Kidney (tissue), 14 donors: Measurements from ENCODE around the gene PDE8A. TPM values are rescaled to one million over a fixed set of nuclear protein-coding genes. Genes with fewer than 3 reads are reported as not detected.

ENCODE experiments used
- DNase-seq, 5 donors: peaks; one replicate each; pipeline ENCODE4 v3.0.0-alpha.2; 2013 to 2020
- FAIRE-seq: peaks from 2 replicates; lab custom pipeline; 2012; peaks lifted over from hg19 to GRCh38; lab: Jason Lieb, UNC
- H3K27ac ChIP-seq, 2 donors: one replicate each; pipeline ENCODE4 v1.7.0; 2013; ENCODE audit warnings: low read depth in 2 of 2, low read length in 2 of 2, inconsistent platforms in 1 of 2
- H3K27me3 ChIP-seq: one replicate; pipeline ENCODE4 v1.7.1; 2013; ENCODE audit warnings: low read length, inconsistent platforms; ENCODE audit not compliant: control insufficient read depth, insufficient read depth
- H3K36me3 ChIP-seq, 3 donors: one replicate each; pipeline versions ENCODE4 v1.7.0 to v1.7.1; 2013; ENCODE audit warnings: low read length in 3 of 3, control low read depth in 1 of 3, inconsistent platforms in 1 of 3; ENCODE audit not compliant: insufficient read depth in 3 of 3, control insufficient read depth in 2 of 3
- H3K4me1 ChIP-seq, 3 donors: one replicate each; pipeline versions ENCODE4 v1.7.0 to v1.7.1; 2013; ENCODE audit warnings: low read length in 3 of 3, inconsistent platforms in 1 of 3, low read depth in 1 of 3; ENCODE audit not compliant: control insufficient read depth in 2 of 3, insufficient read depth in 2 of 3
- H3K4me3 ChIP-seq, 3 donors: one replicate each; pipeline versions ENCODE4 v1.7.0 to v1.8.1; 2013; ENCODE audit warnings: low read length in 3 of 3, control low read depth in 1 of 3, inconsistent platforms in 1 of 3
- H3K9ac ChIP-seq, 3 donors: one replicate each; pipeline versions ENCODE4 v1.7.0 to v1.7.1; 2013; ENCODE audit warnings: low read length in 3 of 3, control low read depth in 1 of 3, inconsistent platforms in 1 of 3
- H3K9me3 ChIP-seq, 3 donors: one replicate each; pipeline versions ENCODE4 v1.7.0 to v1.7.1; 2013; ENCODE audit warnings: low read length in 3 of 3, control low read depth in 1 of 3, inconsistent platforms in 1 of 3; ENCODE audit not compliant: control insufficient read depth in 2 of 3, insufficient read depth in 1 of 3
- CTCF ChIP-seq: IDR thresholded peaks from 3 replicates; pipeline ENCODE4 v1.5.1; 2012; ENCODE audit warnings: mild to moderate bottlenecking, moderate library complexity, borderline replicate concordance; ENCODE audit not compliant: insufficient read depth; ENCODE audit errors: extremely low read depth
- intact Hi-C: fragments of 100-400 bp; cut with DNase I; formaldehyde crosslinking; loops from one replicate; pipeline ENCODE4 v1.11.1; 2022
- polyA plus RNA-seq: library from polyadenylated mRNA; stranded (reverse); fragments of 350-450 nt; fragmentation: Illumina TruSeq; extraction: RNeasy Lipid Tissue Mini Kit (QIAGEN cat#74804); gene quantifications from one replicate; pipeline ENCODE4 v1.2.3, GENCODE V29; 2014; ENCODE audit warnings: low read depth, low replicate concordance; ENCODE audit not compliant: insufficient read depth
- total RNA-seq: library from RNA; stranded (reverse); fragmentation: NEBNext Ultra II Directional; extraction: Animal tissue kit (Norgen Biotek cat#: 25700); gene quantifications from one replicate; pipeline ENCODE4 v1.2.1, GENCODE V29; 2021
- donor health status: control.
- donor health status: control.
- donor health status: control.
- donor health status: control.
- donor health status: control.
- donor health status: DM: yes; HTN: yes; CAD: no.
- donor health status: Normal renal cell carcinoma (clear cell type).

PDE8A gene
- total and polyA plus RNA-seq, 2 donors from 2014 or later, result 20.3 to 37.5 TPM

GRCh38 chr15:85116066-85116465, 134.4 kb downstream of the PDE8A start:
- no peak for TF ChIP-seq CTCF
- Histone ChIP-seq H3K27me3 (no peaks in the 10 kb centered on the region), H3K27ac (no peak overlapping the region), H3K4me3 (no peak overlapping the region), H3K4me1 (no peaks in the 10 kb centered on the region), H3K9ac (no peak overlapping the region), H3K36me3 (peaks cover 0 to 25% (median 25%) of the 10 kb centered on the region in 3 donors), H3K9me3 (no peaks in the 10 kb centered on the region)
- no peak for FAIRE-seq
- intact Hi-C loops, result no loop called here
- no peak for DNase-seq

GRCh38 chr15:85116494-85116893, 134.8 kb downstream of the PDE8A start:
- no peaks in the 10 kb centered on the region for H3K27me3 ChIP-seq
- no peaks in the 10 kb centered on the region for H3K9me3 ChIP-seq
- no peak overlapping the region for H3K9ac ChIP-seq
- intact Hi-C loops, result no loop called here
- TF ChIP-seq CTCF, result no peak
- no peak for DNase-seq
- no peak overlapping the region for H3K4me3 ChIP-seq
- FAIRE-seq, result no peak
- H3K27ac ChIP-seq, result no peak overlapping the region
- no peaks in the 10 kb centered on the region for H3K4me1 ChIP-seq
- peaks cover 0 to 25% (median 25%) of the 10 kb centered on the region in 3 donors for H3K36me3 ChIP-seq

- H3K27ac ChIP-seq, result no peak overlapping the region
- no peak for DNase-seq
- no peaks in the 10 kb centered on the region for H3K9me3 ChIP-seq
- no peak for FAIRE-seq
- H3K9ac ChIP-seq, result no peak overlapping the region
- peaks cover 0 to 29% (median 29%) of the 10 kb centered on the region in 3 donors for H3K36me3 ChIP-seq
- H3K4me3 ChIP-seq, result no peak overlapping the region
- TF ChIP-seq CTCF, result no peak
- no peaks in the 10 kb centered on the region for H3K4me1 ChIP-seq
- intact Hi-C loops, result no loop called here
- no peaks in the 10 kb centered on the region for H3K27me3 ChIP-seq
Measured at GRCh38 chr15:85116925-85117646, 135.4 kb downstream of the PDE8A start.
